Astrocyte (in vitro differentiated cells and primary cell): Measurements from ENCODE around the gene COG5.

Experiments
- CTCF ChIP-seq: IDR thresholded peaks from 2 replicates; pipeline ENCODE4 v1.5.1; 2011; ENCODE audit warnings: low read depth, mild to moderate bottlenecking, inconsistent platforms, low read length, moderate library complexity; ENCODE audit not compliant: insufficient read depth
- EZH2 ChIP-seq: IDR thresholded peaks from 2 replicates; pipeline ENCODE4 v1.6.1; 2012; ENCODE audit warnings: mild to moderate bottlenecking, low read length, inconsistent platforms; ENCODE audit not compliant: insufficient read depth

- TF ChIP-seq CTCF, result no peak
- TF ChIP-seq EZH2, result no peak
Observed at GRCh38 chr7:107588529-107589130, 24.9 kb upstream of the COG5 start.
